ENCODE data around the gene DSE. TPM values are rescaled to one million over a fixed set of nuclear protein-coding genes. Genes with fewer than 3 reads are reported as not detected.

Gene DSE
- polyA plus RNA-seq, 3 donors = 14.6 to 36.5 (median 28.4) TPM

DNA sequence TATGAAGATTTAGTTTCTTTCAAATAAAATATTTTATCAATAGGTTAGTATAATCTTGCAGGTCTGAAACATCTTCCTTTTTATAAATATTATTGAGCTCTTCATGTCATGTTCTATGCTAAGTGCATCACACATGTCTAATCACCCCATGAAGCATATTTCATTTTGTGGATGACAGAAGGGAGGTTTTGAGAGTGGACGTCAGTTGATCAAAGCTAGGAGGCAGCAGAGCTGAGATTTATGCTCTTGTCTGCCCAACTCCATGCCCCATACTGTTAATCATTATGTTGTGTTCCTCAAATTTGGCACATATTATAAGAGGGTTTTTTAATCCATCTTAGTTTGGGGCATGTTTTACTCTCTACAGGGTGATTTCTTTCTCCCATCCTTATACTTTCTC, 22.7 kb downstream of the DSE start:
- TF ChIP-seq, protein P1, sequence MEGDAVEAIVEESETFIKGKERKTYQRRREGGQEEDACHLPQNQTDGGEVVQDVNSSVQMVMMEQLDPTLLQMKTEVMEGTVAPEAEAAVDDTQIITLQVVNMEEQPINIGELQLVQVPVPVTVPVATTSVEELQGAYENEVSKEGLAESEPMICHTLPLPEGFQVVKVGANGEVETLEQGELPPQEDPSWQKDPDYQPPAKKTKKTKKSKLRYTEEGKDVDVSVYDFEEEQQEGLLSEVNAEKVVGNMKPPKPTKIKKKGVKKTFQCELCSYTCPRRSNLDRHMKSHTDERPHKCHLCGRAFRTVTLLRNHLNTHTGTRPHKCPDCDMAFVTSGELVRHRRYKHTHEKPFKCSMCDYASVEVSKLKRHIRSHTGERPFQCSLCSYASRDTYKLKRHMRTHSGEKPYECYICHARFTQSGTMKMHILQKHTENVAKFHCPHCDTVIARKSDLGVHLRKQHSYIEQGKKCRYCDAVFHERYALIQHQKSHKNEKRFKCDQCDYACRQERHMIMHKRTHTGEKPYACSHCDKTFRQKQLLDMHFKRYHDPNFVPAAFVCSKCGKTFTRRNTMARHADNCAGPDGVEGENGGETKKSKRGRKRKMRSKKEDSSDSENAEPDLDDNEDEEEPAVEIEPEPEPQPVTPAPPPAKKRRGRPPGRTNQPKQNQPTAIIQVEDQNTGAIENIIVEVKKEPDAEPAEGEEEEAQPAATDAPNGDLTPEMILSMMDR (IDR thresholded peaks at IDR 0.05) = peak; percentile 53
- no peak overlapping the region for H3K4me3 ChIP-seq (replicated peaks in 1 of 3; ENCODE audit: low read depth in 2 of 3, low read length in 3 of 3)
- peak overlapping the region in 1 of 2 donors; percentile 98 for H3K27ac ChIP-seq (ENCODE audit: low read depth in 1 of 2, low read length in 2 of 2)
- Mint-ChIP-seq H3K9me3 (no peaks in the 10 kb centered on the region), H3K36me3 (peaks cover 12 to 15% of the 10 kb centered on the region in 2 donors), H3K27ac (peak overlapping the region; percentile 94 to 99 (median 97)), H3K4me3 (no peak overlapping the region), H3K27me3 (ENCODE audit: low read depth in 3 of 3) (peaks cover 0 to 4% (median 2%) of the 10 kb centered on the region in 3 donors), H3K4me1 (peaks cover 55% of the 10 kb centered on the region)
- no peaks in the 10 kb centered on the region for H3K36me3 ChIP-seq (replicated peaks in 1 of 2; ENCODE audit: control insufficient read depth in 1 of 2, insufficient read depth in 2 of 2, low read length in 2 of 2)
- H3K27me3 ChIP-seq (ENCODE audit: control insufficient read depth in 2 of 2, insufficient read depth in 2 of 2, low read length in 2 of 2) = no peaks in the 10 kb centered on the region
- WGBS (ENCODE audit: insufficient coverage) = no CpG with 5 or more reads among the region's 1 CpG
- H3K9ac ChIP-seq (ENCODE audit: insufficient read depth, low read length, poor library complexity, severe bottlenecking) = no peak overlapping the region
- peaks cover 12% of the 10 kb centered on the region for H4K20me1 ChIP-seq (ENCODE audit: insufficient read depth, low read length)
- DNase-seq = peak; percentile 48 to 68 (median 67)
- intact Hi-C loops (cut with micrococcal nuclease) = loop anchor here in 1 of 2 donors (10.0 kb wide), 1 partner anchor 141 kb away; no protein-coding TSS in a partner anchor
- no peaks in the 10 kb centered on the region for H3K9me3 ChIP-seq (replicated peaks in 1 of 2; ENCODE audit: control insufficient read depth in 1 of 2, insufficient read depth in 1 of 2, low read length in 2 of 2)
- no peak overlapping the region for H3K4me2 ChIP-seq (replicated peaks; ENCODE audit: extremely low read depth, low read length, poor library complexity, severe bottlenecking)
- peaks cover 80% of the 10 kb centered on the region for H3K79me2 ChIP-seq (ENCODE audit: insufficient read depth, low read length)
- H3K4me1 ChIP-seq (ENCODE audit: control insufficient read depth in 1 of 2, insufficient read depth in 2 of 2, low read length in 2 of 2) = peaks cover 46 to 59% of the 10 kb centered on the region in 2 donors
- H2AFZ ChIP-seq (ENCODE audit: insufficient read depth, low read depth, low read length, poor library complexity, severe bottlenecking) = no peak overlapping the region

DNA sequence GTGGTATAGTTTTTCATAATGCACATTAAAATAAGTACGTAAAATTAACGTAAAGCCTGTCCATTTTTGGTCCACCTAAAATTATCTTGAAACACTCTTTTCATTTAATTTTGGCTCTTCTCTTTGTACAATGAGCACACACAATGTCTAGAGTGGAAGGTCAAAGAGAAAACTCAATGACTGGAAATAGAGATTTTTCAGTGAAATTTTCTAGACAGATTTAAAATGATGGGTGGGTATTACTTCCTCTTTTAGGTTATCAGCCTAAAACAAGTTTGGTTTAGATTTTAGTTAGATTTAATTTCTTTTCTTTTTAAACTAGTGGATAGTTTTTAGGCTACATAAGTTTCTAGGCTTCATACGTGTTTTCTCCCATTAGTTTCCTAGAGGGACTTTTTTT, 24.9 kb downstream of the DSE start:
- Mint-ChIP-seq H3K27me3 (ENCODE audit: low read depth in 3 of 3) (peaks cover 0 to 4% (median 0%) of the 10 kb centered on the region in 3 donors), H3K36me3 (peaks cover 25% of the 10 kb centered on the region in 2 donors), H3K4me1 (peaks cover 43% of the 10 kb centered on the region), H3K9me3 (no peaks in the 10 kb centered on the region), H3K27ac (no peak overlapping the region), H3K4me3 (no peak overlapping the region)
- TF ChIP-seq, protein P1 (IDR thresholded peaks at IDR 0.05) = no peak
- no CpG with 5 or more reads among the region's 3 CpGs for WGBS (ENCODE audit: insufficient coverage)
- Histone ChIP-seq H3K36me3 (replicated peaks in 1 of 2; ENCODE audit: control insufficient read depth in 1 of 2, insufficient read depth in 2 of 2, low read length in 2 of 2) (peaks cover 4 to 17% of the 10 kb centered on the region in 2 donors), H4K20me1 (ENCODE audit: insufficient read depth, low read length) (peaks cover 16% of the 10 kb centered on the region), H3K4me3 (replicated peaks in 1 of 3; ENCODE audit: low read depth in 2 of 3, low read length in 3 of 3) (no peak overlapping the region), H3K79me2 (ENCODE audit: insufficient read depth, low read length) (peaks cover 73% of the 10 kb centered on the region), H3K27ac (ENCODE audit: low read depth in 1 of 2, low read length in 2 of 2) (no peak overlapping the region), H3K9ac (ENCODE audit: insufficient read depth, low read length, poor library complexity, severe bottlenecking) (no peak overlapping the region), H3K9me3 (replicated peaks in 1 of 2; ENCODE audit: control insufficient read depth in 1 of 2, insufficient read depth in 1 of 2, low read length in 2 of 2) (no peaks in the 10 kb centered on the region), H3K4me2 (replicated peaks; ENCODE audit: extremely low read depth, low read length, poor library complexity, severe bottlenecking) (no peak overlapping the region), H3K27me3 (ENCODE audit: control insufficient read depth in 2 of 2, insufficient read depth in 2 of 2, low read length in 2 of 2) (no peaks in the 10 kb centered on the region), H2AFZ (ENCODE audit: insufficient read depth, low read depth, low read length, poor library complexity, severe bottlenecking) (no peak overlapping the region), H3K4me1 (ENCODE audit: control insufficient read depth in 1 of 2, insufficient read depth in 2 of 2, low read length in 2 of 2) (peaks cover 32 to 39% of the 10 kb centered on the region in 2 donors)
- intact Hi-C loops (cut with micrococcal nuclease) = loop anchor here in 1 of 2 donors (10.0 kb wide), 1 partner anchor 139 kb away; no protein-coding TSS in a partner anchor
- DNase-seq = no peak
